ENCODE measurements around the gene PRMT2. TPM values are rescaled to one million over a fixed set of nuclear protein-coding genes. Genes with fewer than 3 reads are reported as not detected.

The PRMT2 gene
- total and polyA plus RNA-seq, 7 experiments from 2014 or later, result 125 to 377 (median 268) TPM

Other genes with a start within 250 kb of the PRMT2 start
- gene DIP2A, start 176.8 kb upstream of the PRMT2 start, total RNA-seq, result 100 to 1,000 TPM in 4 of 5 experiments, 10 to 100 TPM in 1; 54.7 to 118 (median 108) TPM
- gene DIP2A, start 176.8 kb upstream of the PRMT2 start, polyA plus RNA-seq, result 10 to 100 TPM; 16.9 to 22.9 TPM
- gene S100B, start 30.6 kb upstream of the PRMT2 start, total RNA-seq, result 1 to 10 TPM in 1 of 5 experiments, under 1 TPM in 4; 0.27 to 2.3 (median 0.95) TPM
- 1 to 10 TPM; 1.1 to 7.0 TPM for gene S100B, start 30.6 kb upstream of the PRMT2 start, polyA plus RNA-seq